Stomach (tissue), 9 donors: ENCODE measurements around the gene ADGRD1. TPM values are rescaled to one million over a fixed set of nuclear protein-coding genes. Genes with fewer than 3 reads are reported as not detected.

Experiments used
- DNase-seq, 2 donors: peaks; one replicate each; pipeline versions ENCODE4 v3.0.0 to v3.0.0-alpha.2; 2013 to 2019
- H3K27ac ChIP-seq, 5 donors: fragments of 200-600 bp in 4 of 5; sonication (generic) in 4 of 5; one replicate each; pipeline ENCODE4 v1.5.1; 2013 to 2019; ENCODE audit warnings: mild to moderate bottlenecking in 1 of 5, moderate library complexity in 1 of 5
- H3K27me3 ChIP-seq, 3 donors: fragments of 200-600 bp; sonication (generic); one replicate each; pipeline ENCODE4 v1.5.1; 2017 to 2019; ENCODE audit warnings: mixed run types in 1 of 3
- H3K36me3 ChIP-seq, 4 donors: fragments of 200-600 bp; sonication (generic); 1 replicate in 3 of 4; 2 replicates in 1 of 4; pipeline ENCODE4 v1.5.1; 2016 to 2019
- H3K4me1 ChIP-seq, 4 donors: fragments of 200-600 bp; sonication (generic); one replicate each; pipeline ENCODE4 v1.5.1; 2016 to 2019
- H3K4me3 ChIP-seq, 4 donors: fragments of 200-600 bp; sonication (generic) in 3 of 4; one replicate each; pipeline ENCODE4 v1.5.1; 2016 to 2019; ENCODE audit warnings: mild to moderate bottlenecking in 1 of 4
- H3K9me3 ChIP-seq, 4 donors: fragments of 200-600 bp; sonication (generic); one replicate each; pipeline ENCODE4 v1.5.1; 2016 to 2019
- CTCF ChIP-seq, 7 experiments: fragments of 450-650 bp in 4 of 7; fragments of 200-600 bp in 3 of 7; sonication (generic) in 3 of 7; IDR thresholded peaks; one replicate each; pipeline ENCODE4 v1.5.1; 2016 to 2019; ENCODE audit warnings: antibody characterized with exemption in 7 of 7, control low read depth in 2 of 7, mild to moderate bottlenecking in 1 of 7
- EP300 ChIP-seq: sonication (generic); formaldehyde crosslinking; IDR thresholded peaks from one replicate; pipeline ENCODE4 v1.6.1; 2017; ENCODE audit warnings: antibody characterized with exemption
- POLR2A ChIP-seq, 4 donors: fragments of 450-650 bp; IDR thresholded peaks; one replicate each; pipeline ENCODE4 v1.6.1; 2016; ENCODE audit warnings: antibody characterized with exemption in 4 of 4, control low read depth in 2 of 4, mild to moderate bottlenecking in 1 of 4, moderate library complexity in 1 of 4
- POLR2AphosphoS5 ChIP-seq, 3 donors: sonication (generic); formaldehyde crosslinking; IDR thresholded peaks; one replicate each; pipeline ENCODE4 v1.6.1; 2016; ENCODE audit warnings: antibody characterized with exemption in 3 of 3
- WGBS, 5 donors: extraction: QIAGEN DNeasy Blood & Tissue Kit in 3 of 5; methylation state at CpG; one replicate each; pipeline versions ENCODE4 v1.1.5 to v1.1.7; 2013 to 2018; 5-methylcytosine and 5-hydroxymethylcytosine counted together
- intact Hi-C: fragments of 100-400 bp; cut with DNase I; formaldehyde crosslinking; loops from one replicate; pipeline ENCODE4 v1.15.1; 2023; ENCODE audit warnings: low total_unique reads
- polyA plus RNA-seq, 3 donors: library from polyadenylated mRNA; stranded (reverse); fragments of 200-250 nt; gene quantifications; one replicate each; pipeline ENCODE4 v1.2.3, GENCODE V29; 2013
- total RNA-seq, 5 donors: library from RNA; depleted of rRNA; stranded (reverse); fragments of >200 nt; gene quantifications; one replicate each; pipeline versions ENCODE4 v1.1.0 to v1.2.3, GENCODE V29; 2014 to 2016
- donor health status: healthy with polysubstance abuse.
- donor health status: Bipolar disorder and iron deficiency.
- donor health status: healthy.

ADGRD1 gene
- total and polyA plus RNA-seq, 8 donors, result 3.7 to 43.8 (median 15.4) TPM

DNA sequence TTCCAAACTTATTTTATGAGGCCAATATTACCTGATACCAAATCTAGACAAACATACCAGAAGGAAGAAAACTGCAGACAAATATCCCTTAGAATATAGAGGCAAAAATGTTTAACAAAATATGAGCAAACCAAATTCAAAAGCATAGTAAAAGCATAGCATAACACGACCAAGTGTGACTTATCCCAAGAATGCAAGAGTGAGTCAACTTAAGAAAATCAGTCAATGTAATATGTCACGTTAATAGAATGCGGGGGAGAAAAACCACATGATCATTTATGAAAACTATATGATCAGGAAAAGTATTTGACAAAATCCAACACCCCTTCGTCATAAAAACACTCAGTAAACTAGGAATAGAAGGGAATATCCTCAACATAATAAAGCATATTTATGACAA is 217.3 kb downstream of the ADGRD1 start:
- Histone ChIP-seq H3K4me3 (no peak overlapping the region), H3K27me3 (peaks cover 0 to 4% (median 0%) of the 10 kb centered on the region in 3 donors), H3K4me1 (no peaks in the 10 kb centered on the region), H3K36me3 (no peaks in the 10 kb centered on the region), H3K27ac (no peak overlapping the region), H3K9me3 (peaks cover 5 to 22% (median 13%) of the 10 kb centered on the region in 4 donors)
- TF ChIP-seq EP300 (no peak), POLR2A (IDR thresholded peaks at IDR 0.05) (no peak), CTCF (IDR thresholded peaks at IDR 0.05) (no peak), POLR2AphosphoS5 (IDR thresholded peaks at IDR 0.05) (no peak)
- 58 to 76% (median 67%) methylated on average over 4 of the region's 4 CpGs for WGBS, 5 donors
- intact Hi-C loops, result no loop called here
- DNase-seq, result no peak

GRCh38 chr12:131174901-131175300 is 221.2 kb downstream of the ADGRD1 start:
- no peaks in the 10 kb centered on the region for H3K4me1 ChIP-seq
- DNase-seq, result no peak
- no peak overlapping the region for H3K4me3 ChIP-seq
- no peak overlapping the region for H3K27ac ChIP-seq
- H3K36me3 ChIP-seq, result no peaks in the 10 kb centered on the region
- intact Hi-C loops, result no loop called here
- peaks cover 0 to 20% (median 0%) of the 10 kb centered on the region in 3 donors for H3K27me3 ChIP-seq
- H3K9me3 ChIP-seq, result peaks cover 7 to 34% (median 17%) of the 10 kb centered on the region in 4 donors
- TF ChIP-seq CTCF (IDR thresholded peaks at IDR 0.05) (no peak), POLR2AphosphoS5 (IDR thresholded peaks at IDR 0.05) (no peak), EP300 (no peak), POLR2A (IDR thresholded peaks at IDR 0.05) (no peak)

DNA sequence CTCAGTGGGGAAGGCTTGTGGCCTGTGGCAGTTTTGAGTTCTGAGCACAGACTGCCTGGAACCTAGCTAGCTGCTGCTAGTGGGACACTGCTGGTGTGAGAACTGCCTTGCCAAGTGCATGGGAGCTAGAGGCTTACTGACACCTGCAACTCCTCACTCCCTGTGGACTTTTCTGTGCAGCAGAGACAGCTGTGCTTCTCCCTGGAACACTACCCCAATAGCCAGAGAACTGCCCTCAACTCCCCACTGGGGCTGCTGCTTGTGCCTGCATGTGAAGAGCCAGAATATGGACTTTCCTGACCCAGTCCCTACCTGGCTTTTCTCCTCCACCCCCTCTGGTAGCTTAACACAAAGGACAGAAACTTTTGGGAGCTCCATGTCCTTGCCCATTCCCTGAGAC is 222.6 kb downstream of the ADGRD1 start:
- intact Hi-C loops, result no loop called here
- Histone ChIP-seq H3K27me3 (peaks cover 0 to 20% (median 0%) of the 10 kb centered on the region in 3 donors), H3K4me1 (no peaks in the 10 kb centered on the region), H3K27ac (no peak overlapping the region), H3K36me3 (no peaks in the 10 kb centered on the region), H3K4me3 (no peak overlapping the region), H3K9me3 (peaks cover 7 to 34% (median 17%) of the 10 kb centered on the region in 4 donors)
- no peak for TF ChIP-seq POLR2A (IDR thresholded peaks at IDR 0.05)
- no peak for TF ChIP-seq CTCF (IDR thresholded peaks at IDR 0.05)
- TF ChIP-seq EP300, result no peak
- TF ChIP-seq POLR2AphosphoS5 (IDR thresholded peaks at IDR 0.05), result no peak
- no peak for DNase-seq

DNA sequence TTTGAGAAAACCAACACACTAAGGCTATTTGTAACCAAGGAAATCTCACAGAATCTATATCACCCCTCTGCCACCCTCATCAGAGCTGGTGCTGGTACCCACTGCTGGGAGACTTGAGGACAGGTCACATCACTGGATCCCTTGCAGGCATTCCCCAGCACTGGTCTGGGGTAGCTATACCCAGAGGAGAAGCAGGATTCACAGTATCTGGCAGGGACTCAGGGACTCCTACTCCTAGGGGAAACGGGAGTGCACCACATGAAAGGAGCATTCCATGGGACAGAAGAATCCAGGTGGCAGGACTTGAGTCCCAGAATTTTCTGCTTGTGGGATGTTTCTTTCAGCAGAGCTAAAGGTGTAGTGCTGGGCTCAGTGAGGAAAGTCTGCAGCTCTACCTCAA is 223.2 kb downstream of the ADGRD1 start:
- Histone ChIP-seq H3K9me3 (peaks cover 7 to 34% (median 17%) of the 10 kb centered on the region in 4 donors), H3K36me3 (no peaks in the 10 kb centered on the region), H3K4me3 (no peak overlapping the region), H3K27ac (no peak overlapping the region), H3K4me1 (no peaks in the 10 kb centered on the region), H3K27me3 (peaks cover 0 to 20% (median 0%) of the 10 kb centered on the region in 3 donors)
- no peak for TF ChIP-seq EP300
- no peak for TF ChIP-seq POLR2A (IDR thresholded peaks at IDR 0.05)
- TF ChIP-seq CTCF (IDR thresholded peaks at IDR 0.05), result no peak
- no peak for TF ChIP-seq POLR2AphosphoS5 (IDR thresholded peaks at IDR 0.05)
- intact Hi-C loops, result no loop called here
- no peak for DNase-seq
- 59 to 90% (median 75%) methylated on average over 1 of the region's 1 CpG for WGBS, 5 donors
